BE2C (cell line): ENCODE results near the gene MAPK4.
"Not testable (repeated sequence)": the region's sequence is repeated elsewhere in the genome, so short reads cannot be mapped to it uniquely, and the experiment has no call there.

Experiments
- DNase-seq: peaks from one replicate; pipeline ENCODE4 v3.0.0-alpha.2; 2020
- H3K27me3 ChIP-seq: fragments of 250-450 bp; sonication (Bioruptor Pico); 2 replicates; pipeline ENCODE4 v1.5.1; 2020; ENCODE audit warnings: mild to moderate bottlenecking
- H3K36me3 ChIP-seq: fragments of 250-450 bp; sonication (Bioruptor Pico); 2 replicates; pipeline ENCODE4 v1.5.1; 2020; ENCODE audit warnings: mild to moderate bottlenecking
- H3K4me1 ChIP-seq: fragments of 250-450 bp; sonication (Bioruptor Pico); 2 replicates; pipeline ENCODE4 v1.5.1; 2020
- H3K4me3 ChIP-seq: 2 replicates; pipeline ENCODE4 v1.5.1; 2011; ENCODE audit warnings: low read depth, low read length
- H3K9me3 ChIP-seq: fragments of 250-450 bp; sonication (Bioruptor Pico); 2 replicates; pipeline ENCODE4 v1.5.1; 2020
- CTCF ChIP-seq: IDR thresholded peaks from 2 replicates; pipeline ENCODE4 v1.5.1; 2012; ENCODE audit warnings: mild to moderate bottlenecking, low read depth, low read length

Gene MAPK4

GRCh38 chr18:50697509-50697908 is 137.6 kb downstream of the MAPK4 start:
- TF ChIP-seq CTCF = no peak
- no peak for DNase-seq
- no peaks in the 10 kb centered on the region for H3K4me1 ChIP-seq
- H3K36me3 ChIP-seq = no peaks in the 10 kb centered on the region
- no peaks in the 10 kb centered on the region for H3K27me3 ChIP-seq
- no peaks in the 10 kb centered on the region for H3K9me3 ChIP-seq
- no peak overlapping the region for H3K4me3 ChIP-seq

GRCh38 chr18:50700245-50701165 is 140.6 kb downstream of the MAPK4 start:
- no peaks in the 10 kb centered on the region for H3K4me1 ChIP-seq
- no peak for TF ChIP-seq CTCF
- no peaks in the 10 kb centered on the region for H3K36me3 ChIP-seq
- H3K4me3 ChIP-seq = no peak overlapping the region
- no peak for DNase-seq
- no peaks in the 10 kb centered on the region for H3K9me3 ChIP-seq
- no peaks in the 10 kb centered on the region for H3K27me3 ChIP-seq

GRCh38 chr18:50704357-50704940 is 144.6 kb downstream of the MAPK4 start:
- TF ChIP-seq CTCF = no peak
- Histone ChIP-seq H3K4me3 (no peak overlapping the region), H3K4me1 (no peaks in the 10 kb centered on the region), H3K9me3 (no peaks in the 10 kb centered on the region), H3K36me3 (no peaks in the 10 kb centered on the region), H3K27me3 (no peaks in the 10 kb centered on the region)
- no peak for DNase-seq

GRCh38 chr18:50706199-50706598 is 146.3 kb downstream of the MAPK4 start:
- no peaks in the 10 kb centered on the region for H3K9me3 ChIP-seq
- no peak for DNase-seq

GRCh38 chr18:50706651-50707050 is 146.8 kb downstream of the MAPK4 start:
- TF ChIP-seq CTCF = no peak
- no peak for DNase-seq
- no peaks in the 10 kb centered on the region for H3K27me3 ChIP-seq
- no peak overlapping the region for H3K4me3 ChIP-seq
- H3K9me3 ChIP-seq = no peaks in the 10 kb centered on the region
- no peaks in the 10 kb centered on the region for H3K4me1 ChIP-seq
- H3K36me3 ChIP-seq = no peaks in the 10 kb centered on the region

More at GRCh38 chr18:50706199-50706598, 146.3 kb downstream of the MAPK4 start:
- H3K27me3 ChIP-seq = no peaks in the 10 kb centered on the region
- H3K4me1 ChIP-seq = no peaks in the 10 kb centered on the region
- no peak overlapping the region for H3K4me3 ChIP-seq
- no peaks in the 10 kb centered on the region for H3K36me3 ChIP-seq
- no peak for TF ChIP-seq CTCF

- not testable (repeated sequence) for H3K9me3 ChIP-seq, DNase-seq, H3K36me3 ChIP-seq
These were observed 147.4 kb downstream of the MAPK4 start for GRCh38 chr18:50707297-50707696.

More at GRCh38 chr18:50707297-50707696, 147.4 kb downstream of the MAPK4 start:
- H3K27me3 ChIP-seq, H3K4me3 ChIP-seq, H3K4me1 ChIP-seq: not testable (repeated sequence)
